ENCODE measurements around the gene FARSB.

Gene FARSB

GRCh38 chr2:222548992-222549391 is 106.9 kb downstream of the FARSB start:
- H3K27me3 ChIP-seq (ENCODE audit: control insufficient read depth, low read length): peaks cover 2% of the 10 kb centered on the region; the same call in 1 of the 2 replicates
- H3F3A ChIP-seq (ENCODE audit: control insufficient read depth, insufficient read depth): no peaks in the 10 kb centered on the region
- no peaks in the 10 kb centered on the region for H3K9me3 ChIP-seq (ENCODE audit: control insufficient read depth, insufficient read depth, low read length)
- no peaks in the 10 kb centered on the region for H3K36me3 ChIP-seq (ENCODE audit: control insufficient read depth, low read length)
- no peaks in the 10 kb centered on the region for H3K9me2 ChIP-seq (replicated peaks; ENCODE audit: control insufficient read depth, low read length)
- TF ChIP-seq CTCF (IDR thresholded peaks at IDR 0.05; ENCODE audit: low read depth, low read length, poor library complexity, severe bottlenecking): no peak
- H3K4me1 ChIP-seq (ENCODE audit: control insufficient read depth, low read length): no peaks in the 10 kb centered on the region
- H3K27ac ChIP-seq (ENCODE audit: low read depth, low read length): no peak overlapping the region
- H3K4me3 ChIP-seq (ENCODE audit: low read length): no peak overlapping the region
- H4K20me1 ChIP-seq (ENCODE audit: control insufficient read depth, insufficient read depth, low read depth, low read length): no peaks in the 10 kb centered on the region
- no peaks in the 10 kb centered on the region for H3K79me2 ChIP-seq (ENCODE audit: control insufficient read depth, low read length)
- no peak overlapping the region for H3K4me2 ChIP-seq (ENCODE audit: low read length)

- no peak overlapping the region for H3K4me3 ChIP-seq (ENCODE audit: low read length)
- H3K79me2 ChIP-seq (ENCODE audit: control insufficient read depth, low read length): no peaks in the 10 kb centered on the region
- no peaks in the 10 kb centered on the region for H3K36me3 ChIP-seq (ENCODE audit: control insufficient read depth, low read length)
- H4K20me1 ChIP-seq (ENCODE audit: control insufficient read depth, insufficient read depth, low read depth, low read length): no peaks in the 10 kb centered on the region
- H3K4me2 ChIP-seq (ENCODE audit: low read length): no peak overlapping the region
- no peaks in the 10 kb centered on the region for H3K9me3 ChIP-seq (ENCODE audit: control insufficient read depth, insufficient read depth, low read length)
- H3K9me2 ChIP-seq (replicated peaks; ENCODE audit: control insufficient read depth, low read length): no peaks in the 10 kb centered on the region
- no peaks in the 10 kb centered on the region for H3K4me1 ChIP-seq (ENCODE audit: control insufficient read depth, low read length)
- H3K27me3 ChIP-seq (ENCODE audit: control insufficient read depth, low read length): peaks cover 2% of the 10 kb centered on the region; the same call in 1 of the 2 replicates
- TF ChIP-seq EZH2phosphoT487 (IDR thresholded peaks at IDR 0.05; ENCODE audit: borderline replicate concordance, low read length) (no peak), CTCF (IDR thresholded peaks at IDR 0.05; ENCODE audit: low read depth, low read length, poor library complexity, severe bottlenecking) (no peak)
- H3K27ac ChIP-seq (ENCODE audit: low read depth, low read length): no peak overlapping the region
- no peaks in the 10 kb centered on the region for H3F3A ChIP-seq (ENCODE audit: control insufficient read depth, insufficient read depth)
Measured at GRCh38 chr2:222547083-222547482, 108.8 kb downstream of the FARSB start.

- H3K27ac ChIP-seq (ENCODE audit: low read depth, low read length): no peak overlapping the region
Measured at GRCh38 chr2:222545823-222546795, 109.8 kb downstream of the FARSB start.

More at GRCh38 chr2:222545823-222546795, 109.8 kb downstream of the FARSB start:
- H3K4me3 ChIP-seq (ENCODE audit: low read length): no peak overlapping the region
- no peaks in the 10 kb centered on the region for H3K36me3 ChIP-seq (ENCODE audit: control insufficient read depth, low read length)
- H3K9me2 ChIP-seq (replicated peaks; ENCODE audit: control insufficient read depth, low read length): no peaks in the 10 kb centered on the region
- no peaks in the 10 kb centered on the region for H3K9me3 ChIP-seq (ENCODE audit: control insufficient read depth, insufficient read depth, low read length)
- no peak for TF ChIP-seq EZH2phosphoT487 (IDR thresholded peaks at IDR 0.05; ENCODE audit: borderline replicate concordance, low read length)
- no peak for TF ChIP-seq CTCF (IDR thresholded peaks at IDR 0.05; ENCODE audit: low read depth, low read length, poor library complexity, severe bottlenecking)
- H3K4me2 ChIP-seq (ENCODE audit: low read length): no peak overlapping the region
- H3K27me3 ChIP-seq (ENCODE audit: control insufficient read depth, low read length): peaks cover 2% of the 10 kb centered on the region; the same call in 1 of the 2 replicates
- no peaks in the 10 kb centered on the region for H3K4me1 ChIP-seq (ENCODE audit: control insufficient read depth, low read length)
- no peaks in the 10 kb centered on the region for H4K20me1 ChIP-seq (ENCODE audit: control insufficient read depth, insufficient read depth, low read depth, low read length)
- no peaks in the 10 kb centered on the region for H3K79me2 ChIP-seq (ENCODE audit: control insufficient read depth, low read length)
- H3F3A ChIP-seq (ENCODE audit: control insufficient read depth, insufficient read depth): no peaks in the 10 kb centered on the region

Data from DOHH2 (cell line).